Measurements from ENCODE around the gene TRIML2.

DNA sequence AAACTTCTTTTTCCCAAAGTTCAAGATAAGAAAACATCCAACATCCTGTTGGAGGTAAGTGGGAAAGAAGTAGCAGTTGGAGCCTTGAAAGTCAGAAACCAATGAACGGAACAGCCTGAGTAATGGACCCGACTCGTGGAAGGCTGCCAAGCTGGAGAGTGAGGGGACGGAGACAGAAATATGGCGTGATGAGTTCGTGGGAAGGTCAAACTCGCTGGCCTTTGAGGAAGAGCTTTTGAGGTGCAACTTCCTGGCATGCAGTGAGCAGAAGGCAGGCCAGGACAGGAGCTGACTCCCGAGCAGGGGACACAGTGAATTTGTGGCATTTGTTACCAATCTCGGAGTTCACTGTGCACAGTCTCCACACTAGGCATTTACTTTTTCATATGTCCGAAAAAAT, 28.8 kb upstream of the TRIML2 start:
- TF ChIP-seq, protein P1, sequence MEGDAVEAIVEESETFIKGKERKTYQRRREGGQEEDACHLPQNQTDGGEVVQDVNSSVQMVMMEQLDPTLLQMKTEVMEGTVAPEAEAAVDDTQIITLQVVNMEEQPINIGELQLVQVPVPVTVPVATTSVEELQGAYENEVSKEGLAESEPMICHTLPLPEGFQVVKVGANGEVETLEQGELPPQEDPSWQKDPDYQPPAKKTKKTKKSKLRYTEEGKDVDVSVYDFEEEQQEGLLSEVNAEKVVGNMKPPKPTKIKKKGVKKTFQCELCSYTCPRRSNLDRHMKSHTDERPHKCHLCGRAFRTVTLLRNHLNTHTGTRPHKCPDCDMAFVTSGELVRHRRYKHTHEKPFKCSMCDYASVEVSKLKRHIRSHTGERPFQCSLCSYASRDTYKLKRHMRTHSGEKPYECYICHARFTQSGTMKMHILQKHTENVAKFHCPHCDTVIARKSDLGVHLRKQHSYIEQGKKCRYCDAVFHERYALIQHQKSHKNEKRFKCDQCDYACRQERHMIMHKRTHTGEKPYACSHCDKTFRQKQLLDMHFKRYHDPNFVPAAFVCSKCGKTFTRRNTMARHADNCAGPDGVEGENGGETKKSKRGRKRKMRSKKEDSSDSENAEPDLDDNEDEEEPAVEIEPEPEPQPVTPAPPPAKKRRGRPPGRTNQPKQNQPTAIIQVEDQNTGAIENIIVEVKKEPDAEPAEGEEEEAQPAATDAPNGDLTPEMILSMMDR (conservative IDR thresholded peaks at IDR 0.05) = no peak
- no peak for TF ChIP-seq ZFX (IDR thresholded peaks at IDR 0.05)

Measured in C4-2B (cell line).